GM10266 (cell line): ENCODE measurements around the gene LY6G6C.

Experiments
- DNase-seq: peaks from one replicate; pipeline ENCODE4 v3.0.0; 2012; ENCODE audit errors: extremely low spot score
- CTCF ChIP-seq: IDR thresholded peaks from 2 replicates; pipeline ENCODE4 v1.5.1; 2012; ENCODE audit warnings: mild to moderate bottlenecking, low read depth; ENCODE audit not compliant: control insufficient read depth, insufficient read depth; ENCODE audit errors: missing control alignments

LY6G6C gene

GRCh38 chr6:31701666-31702404, 19.7 kb downstream of the LY6G6C start:
- DNase-seq: no peak
- TF ChIP-seq CTCF: no peak

- TF ChIP-seq CTCF: no peak
- DNase-seq: no peak
These were observed 20.7 kb downstream of the LY6G6C start for GRCh38 chr6:31700740-31701401.

GRCh38 chr6:31697555-31697954, 24.0 kb downstream of the LY6G6C start:
- no peak for TF ChIP-seq CTCF
- no peak for DNase-seq

- DNase-seq: no peak
- TF ChIP-seq CTCF: no peak
These were observed 28.0 kb downstream of the LY6G6C start for GRCh38 chr6:31693535-31693934.

- no peak for TF ChIP-seq CTCF
- no peak for DNase-seq
These were observed 28.7 kb downstream of the LY6G6C start for GRCh38 chr6:31692886-31693285.

GRCh38 chr6:31692353-31692752, 29.2 kb downstream of the LY6G6C start:
- no peak for DNase-seq

More at GRCh38 chr6:31692353-31692752, 29.2 kb downstream of the LY6G6C start:
- TF ChIP-seq CTCF: no peak
